Esophagus muscularis mucosa (tissue), 4 donors: ENCODE results near the gene TRIM37.

Experiments used
- CTCF ChIP-seq, 3 experiments: fragments of 200-600 bp in 2 of 3; fragments of 450-650 bp in 1 of 3; sonication (generic) in 2 of 3; IDR thresholded peaks; one replicate each; pipeline ENCODE4 v1.5.1; 2017 to 2019; ENCODE audit warnings: antibody characterized with exemption in 3 of 3, mild to moderate bottlenecking in 2 of 3, moderate library complexity in 1 of 3
- EP300 ChIP-seq: sonication (generic); formaldehyde crosslinking; IDR thresholded peaks from one replicate; pipeline ENCODE4 v1.6.1; 2017; ENCODE audit warnings: antibody characterized with exemption
- POLR2A ChIP-seq: fragments of 450-650 bp; IDR thresholded peaks from one replicate; pipeline ENCODE4 v1.6.1; 2017; ENCODE audit warnings: antibody characterized with exemption, moderate library complexity, mild to moderate bottlenecking, low read depth
- POLR2AphosphoS5 ChIP-seq, 2 donors: sonication (generic); formaldehyde crosslinking; IDR thresholded peaks; one replicate each; pipeline ENCODE4 v1.6.1; 2017; ENCODE audit warnings: antibody characterized with exemption in 2 of 2

- TF ChIP-seq CTCF (IDR thresholded peaks at IDR 0.05): no peak
- TF ChIP-seq POLR2AphosphoS5 (IDR thresholded peaks at IDR 0.05): no peak
- no peak for TF ChIP-seq POLR2A
- TF ChIP-seq EP300: no peak
These were observed 108.7 kb downstream of the TRIM37 start for GRCh38 chr17:58997756-58998553.
